IPS-18c (cell line): ENCODE measurements around the gene CUX1.
A peak's percentile ranks its signal among the peaks of the same experiment; 100 is the strongest.

Experiments
- H3K4me3 ChIP-seq: 2 replicates; pipeline ENCODE4 v1.7.0; 2013; ENCODE audit warnings: low read depth, mild to moderate bottlenecking, low read length, moderate library complexity; ENCODE audit not compliant: insufficient read depth
- H3K9me3 ChIP-seq: one replicate; pipeline ENCODE4 v1.6.1; 2013; ENCODE audit warnings: mild to moderate bottlenecking, low read length, moderate library complexity; ENCODE audit not compliant: control insufficient read depth, insufficient read depth

The CUX1 gene

GRCh38 chr7:102272075-102272916 is 454.9 kb downstream of the CUX1 start:
- no peak overlapping the region for H3K4me3 ChIP-seq

GRCh38 chr7:102272917-102273748 is 455.7 kb downstream of the CUX1 start:
- H3K9me3 ChIP-seq = no peaks in the 10 kb centered on the region
- H3K4me3 ChIP-seq = no peak overlapping the region

More at GRCh38 chr7:102272075-102272916, 454.9 kb downstream of the CUX1 start:
- no peaks in the 10 kb centered on the region for H3K9me3 ChIP-seq

- no peak overlapping the region for H3K4me3 ChIP-seq
- H3K9me3 ChIP-seq = no peaks in the 10 kb centered on the region
Measured at GRCh38 chr7:102273749-102274712, 456.6 kb downstream of the CUX1 start.

GRCh38 chr7:102275123-102275703 is 457.8 kb downstream of the CUX1 start:
- Histone ChIP-seq H3K9me3 (peaks cover 2% of the 10 kb centered on the region), H3K4me3 (no peak overlapping the region)

- no peak overlapping the region for H3K4me3 ChIP-seq
- peaks cover 2% of the 10 kb centered on the region for H3K9me3 ChIP-seq
Measured at GRCh38 chr7:102277901-102278300, 460.5 kb downstream of the CUX1 start.

GRCh38 chr7:102279537-102280400 is 462.3 kb downstream of the CUX1 start:
- peaks cover 2% of the 10 kb centered on the region for H3K9me3 ChIP-seq

GRCh38 chr7:102280521-102280920 is 463.1 kb downstream of the CUX1 start:
- peaks cover 2% of the 10 kb centered on the region for H3K9me3 ChIP-seq
- no peak overlapping the region for H3K4me3 ChIP-seq

More at GRCh38 chr7:102279537-102280400, 462.3 kb downstream of the CUX1 start:
- no peak overlapping the region; the same call in 1 of the 2 replicates for H3K4me3 ChIP-seq

GRCh38 chr7:102281785-102282184 is 464.4 kb downstream of the CUX1 start:
- Histone ChIP-seq H3K9me3 (peaks cover 5% of the 10 kb centered on the region), H3K4me3 (no peak overlapping the region)

- H3K4me3 ChIP-seq = no peak overlapping the region
Measured at GRCh38 chr7:102282465-102283362, 465.3 kb downstream of the CUX1 start.

GRCh38 chr7:102283477-102284189 is 466.2 kb downstream of the CUX1 start:
- no peak overlapping the region for H3K4me3 ChIP-seq
- H3K9me3 ChIP-seq = peaks cover 5% of the 10 kb centered on the region

More at GRCh38 chr7:102282465-102283362, 465.3 kb downstream of the CUX1 start:
- peaks cover 5% of the 10 kb centered on the region for H3K9me3 ChIP-seq

- Histone ChIP-seq H3K4me3 (no peak overlapping the region), H3K9me3 (peaks cover 5% of the 10 kb centered on the region)
Measured at GRCh38 chr7:102284399-102284798, 467.0 kb downstream of the CUX1 start.

- no peak overlapping the region for H3K4me3 ChIP-seq
- peaks cover 3% of the 10 kb centered on the region for H3K9me3 ChIP-seq
Measured at GRCh38 chr7:102284891-102285539, 467.6 kb downstream of the CUX1 start.

GRCh38 chr7:102285540-102286236 is 468.3 kb downstream of the CUX1 start:
- Histone ChIP-seq H3K9me3 (peaks cover 2% of the 10 kb centered on the region), H3K4me3 (peak overlapping the region; percentile 73; the same call in 1 of the 2 replicates)
